GM23248 (cell line): ENCODE results near the gene SHISA6. TPM values are rescaled to one million over a fixed set of nuclear protein-coding genes. Genes with fewer than 3 reads are reported as not detected.

Experiments used
- DNase-seq: peaks from one replicate; pipeline ENCODE4 v3.0.0-alpha.2; 2015
- H2AFZ ChIP-seq: fragments of 200-600 bp; sonication (generic); 2 replicates; pipeline ENCODE4 v1.6.1; 2016; ENCODE audit warnings: antibody characterized with exemption
- H3F3A ChIP-seq: fragments of 200-600 bp; sonication (generic); 2 replicates; pipeline ENCODE4 v1.6.1; 2016; ENCODE audit warnings: mild to moderate bottlenecking, antibody characterized with exemption, mixed run types; ENCODE audit not compliant: insufficient read depth
- H3K27ac ChIP-seq: fragments of 200-600 bp; sonication (generic); 2 replicates; pipeline ENCODE4 v1.5.1; 2016; ENCODE audit warnings: mild to moderate bottlenecking
- H3K27me3 ChIP-seq: fragments of 200-600 bp; sonication (generic); replicated peaks from 2 replicates; pipeline ENCODE4 v1.6.1; 2016; ENCODE audit warnings: mild to moderate bottlenecking; ENCODE audit not compliant: insufficient read depth
- H3K36me3 ChIP-seq: fragments of 200-600 bp; sonication (generic); 2 replicates; pipeline ENCODE4 v1.6.1; 2016; ENCODE audit warnings: low read depth, mild to moderate bottlenecking
- H3K4me1 ChIP-seq: fragments of 200-600 bp; sonication (generic); 2 replicates; pipeline ENCODE4 v1.6.1; 2016; ENCODE audit warnings: mild to moderate bottlenecking; ENCODE audit not compliant: insufficient read depth
- H3K4me2 ChIP-seq: fragments of 200-600 bp; sonication (generic); one replicate; pipeline ENCODE4 v1.6.1; 2016; ENCODE audit warnings: mild to moderate bottlenecking; ENCODE audit not compliant: unreplicated experiment
- H3K4me3 ChIP-seq: fragments of 200-600 bp; sonication (generic); 2 replicates; pipeline ENCODE4 v1.5.1; 2016; ENCODE audit warnings: mild to moderate bottlenecking
- H3K79me2 ChIP-seq: fragments of 200-600 bp; sonication (generic); 2 replicates; pipeline ENCODE4 v1.6.1; 2016; ENCODE audit warnings: mild to moderate bottlenecking; ENCODE audit not compliant: insufficient read depth
- H3K9ac ChIP-seq: fragments of 200-600 bp; sonication (generic); 2 replicates; pipeline ENCODE4 v1.6.1; 2016; ENCODE audit warnings: mild to moderate bottlenecking
- H3K9me2 ChIP-seq: fragments of 200-600 bp; sonication (generic); 2 replicates; pipeline ENCODE4 v1.6.1; 2016; ENCODE audit warnings: mixed run types, mild to moderate bottlenecking, moderate library complexity; ENCODE audit not compliant: insufficient read depth
- H3K9me3 ChIP-seq: fragments of 200-600 bp; sonication (generic); one replicate; pipeline ENCODE4 v1.6.1; 2017; ENCODE audit warnings: low read depth
- H4K20me1 ChIP-seq: fragments of 200-600 bp; sonication (generic); 2 replicates; pipeline ENCODE4 v1.6.0; 2016; ENCODE audit not compliant: insufficient read depth
- EZH2 ChIP-seq: fragments of 200-600 bp; sonication (generic); IDR thresholded peaks from 2 replicates; pipeline ENCODE4 v1.6.1; 2018; ENCODE audit warnings: antibody characterized with exemption, mild to moderate bottlenecking; ENCODE audit not compliant: insufficient read depth, poor library complexity, severe bottlenecking
- EZH2phosphoT487 ChIP-seq: fragments of 200-600 bp; sonication (generic); IDR thresholded peaks from 2 replicates; pipeline ENCODE4 v1.6.1; 2018; ENCODE audit warnings: antibody characterized with exemption, moderate library complexity, mild to moderate bottlenecking, low read depth; ENCODE audit not compliant: insufficient read depth
- WGBS, 2 experiments: methylation state at CpG; one replicate each; pipeline ENCODE4 v1.1.6; 2015 to 2017; ENCODE audit warnings: low lambda C conversion rate in 2 of 2, low coverage in 1 of 2; ENCODE audit errors: missing lambda C conversion rate in 2 of 2; 5-methylcytosine and 5-hydroxymethylcytosine counted together
- in situ Hi-C: fragments of 300-500 bp; cut with MboI; formaldehyde crosslinking; loops from 2 replicates; pipeline ENCODE4 v1.15.0; 2020
- polyA plus RNA-seq: library from polyadenylated mRNA; unstranded; fragments of >200 nt; fragmentation: Nextera tagmentation; extraction: Ambion mirVana; gene quantifications from 2 replicates; pipeline ENCODE4 v1.2.1, GENCODE V29; 2016
- total RNA-seq: library from RNA; depleted of rRNA; stranded (reverse); fragments of >200 nt; shearing (Covaris generic); gene quantifications from 2 replicates; pipeline ENCODE4 v1.2.3, GENCODE V29; 2014

SHISA6 gene
- total and polyA plus RNA-seq, 2 experiments from 2014 or later = not detected

DNA sequence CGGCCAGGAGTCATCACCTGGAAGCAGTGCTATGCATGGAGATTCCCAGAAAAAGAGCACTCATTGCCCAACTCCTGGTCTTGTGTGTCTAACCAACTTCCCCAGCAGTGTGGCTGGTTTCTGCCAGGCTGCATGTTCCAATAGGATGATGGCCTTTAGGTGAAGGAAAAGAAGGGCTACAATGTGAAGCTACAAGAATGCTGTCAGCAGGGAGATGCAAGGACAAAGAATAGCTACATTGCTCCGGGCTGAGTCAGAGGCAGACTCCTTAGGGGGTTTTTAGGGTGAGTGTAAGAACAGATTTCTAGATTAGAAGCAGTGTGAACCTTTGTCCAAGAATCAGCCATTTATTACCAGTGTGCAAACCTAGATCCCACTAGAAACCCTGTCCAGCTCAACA is 294.2 kb downstream of the SHISA6 start:
- Histone ChIP-seq H3K27ac (no peak overlapping the region), H3K9me3 (no peaks in the 10 kb centered on the region), H3K4me2 (no peak overlapping the region), H3K79me2 (no peaks in the 10 kb centered on the region), H3F3A (no peaks in the 10 kb centered on the region), H2AFZ (no peak overlapping the region), H3K4me1 (no peaks in the 10 kb centered on the region), H3K4me3 (no peak overlapping the region), H3K27me3 (no peaks in the 10 kb centered on the region), H3K36me3 (no peaks in the 10 kb centered on the region), H4K20me1 (no peaks in the 10 kb centered on the region), H3K9me2 (no peaks in the 10 kb centered on the region), H3K9ac (no peak overlapping the region)
- 7 to 14% methylated on average over 2 of the region's 2 CpGs for WGBS, 2 experiments
- TF ChIP-seq EZH2phosphoT487 (no peak), EZH2 (no peak)
- in situ Hi-C loops = no loop called here
- no peak for DNase-seq

DNA sequence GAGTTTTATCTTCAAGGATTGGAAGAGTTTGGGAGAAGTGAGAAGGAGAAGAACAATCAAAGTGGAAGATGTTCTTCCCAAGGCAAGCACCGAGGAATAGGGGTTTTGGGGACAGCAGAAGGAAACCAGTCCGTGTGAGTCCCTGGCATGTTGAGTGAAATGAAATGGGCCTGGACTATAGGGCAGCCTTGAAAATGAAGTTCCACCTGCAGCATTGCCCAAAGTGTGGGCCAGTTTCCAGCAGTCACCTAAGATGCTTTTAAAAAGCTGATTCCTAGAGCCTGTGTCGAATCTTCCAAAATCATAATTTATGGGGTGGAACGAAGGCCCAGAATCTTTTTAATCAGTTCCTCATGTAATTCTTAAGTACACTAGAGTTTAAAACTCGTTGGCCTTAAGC is 297.4 kb downstream of the SHISA6 start:
- Histone ChIP-seq H3K9ac (no peak overlapping the region), H3K36me3 (no peaks in the 10 kb centered on the region), H3K27ac (no peak overlapping the region), H3K9me3 (no peaks in the 10 kb centered on the region), H3K4me1 (no peaks in the 10 kb centered on the region), H3K79me2 (no peaks in the 10 kb centered on the region), H3K4me2 (no peak overlapping the region), H4K20me1 (no peaks in the 10 kb centered on the region), H2AFZ (no peak overlapping the region), H3K9me2 (no peaks in the 10 kb centered on the region), H3K27me3 (no peaks in the 10 kb centered on the region), H3K4me3 (no peak overlapping the region), H3F3A (no peaks in the 10 kb centered on the region)
- 22 to 30% methylated on average over 5 of the region's 5 CpGs for WGBS, 2 experiments
- no peak for DNase-seq
- in situ Hi-C loops = no loop called here
- TF ChIP-seq EZH2phosphoT487 (no peak), EZH2 (no peak)

DNA sequence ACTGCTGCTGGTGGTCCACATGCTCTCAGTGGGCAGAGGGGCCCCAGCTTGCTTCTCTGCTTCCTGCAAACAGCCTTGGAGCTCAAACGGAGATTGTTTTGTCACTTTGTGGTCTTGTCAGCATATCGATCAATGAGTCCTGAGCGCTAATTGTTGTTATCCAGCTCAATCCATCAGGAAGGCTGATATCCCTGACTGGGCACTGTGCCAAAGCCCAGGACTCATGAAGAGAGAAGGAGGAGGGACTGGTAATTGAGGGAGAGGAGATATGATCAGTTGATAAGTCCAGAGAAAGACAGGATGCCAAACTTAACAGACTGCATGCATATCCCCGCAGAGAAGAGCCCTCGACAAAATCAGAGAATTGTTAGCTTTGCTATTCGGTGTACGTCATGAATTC is 298.6 kb downstream of the SHISA6 start:
- H3K79me2 ChIP-seq = no peaks in the 10 kb centered on the region
- no peaks in the 10 kb centered on the region for H3K9me2 ChIP-seq
- H3F3A ChIP-seq = no peaks in the 10 kb centered on the region
- H3K9ac ChIP-seq = no peak overlapping the region
- H4K20me1 ChIP-seq = no peaks in the 10 kb centered on the region
- no peaks in the 10 kb centered on the region for H3K27me3 ChIP-seq
- TF ChIP-seq EZH2 (no peak), EZH2phosphoT487 (no peak)
- no peak overlapping the region for H2AFZ ChIP-seq
- in situ Hi-C loops = no loop called here
- no peaks in the 10 kb centered on the region for H3K4me1 ChIP-seq
- no peak for DNase-seq
- no peaks in the 10 kb centered on the region for H3K9me3 ChIP-seq
- H3K4me2 ChIP-seq = no peak overlapping the region
- no peak overlapping the region for H3K27ac ChIP-seq
- H3K4me3 ChIP-seq = no peak overlapping the region
- H3K36me3 ChIP-seq = no peaks in the 10 kb centered on the region
- WGBS, 2 experiments = 49 to 52% methylated on average over 7 of the region's 7 CpGs

DNA sequence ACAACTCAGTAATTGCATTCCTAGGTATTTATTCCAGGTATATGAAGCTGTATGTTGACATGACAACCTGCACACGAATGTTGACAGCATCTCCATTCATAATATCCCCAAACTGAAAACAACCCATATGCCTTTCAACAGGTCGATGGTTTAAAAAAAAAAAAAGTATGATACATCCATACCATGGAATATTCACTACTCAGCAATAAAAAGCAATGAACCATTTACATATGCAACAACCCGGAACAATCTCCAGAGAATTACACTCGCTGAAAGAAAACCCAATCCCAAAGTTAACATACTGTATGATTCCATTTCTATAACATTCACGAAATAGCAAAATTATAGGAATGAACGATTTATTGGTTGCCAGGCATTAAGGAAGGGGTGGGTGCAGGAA is 304.0 kb downstream of the SHISA6 start:
- no peak for DNase-seq
- Histone ChIP-seq H4K20me1 (no peaks in the 10 kb centered on the region), H3K27ac (no peak overlapping the region), H3K4me1 (no peaks in the 10 kb centered on the region), H2AFZ (no peak overlapping the region), H3K79me2 (no peaks in the 10 kb centered on the region), H3K27me3 (no peaks in the 10 kb centered on the region), H3K4me3 (no peak overlapping the region), H3K9me3 (no peaks in the 10 kb centered on the region), H3K9me2 (no peaks in the 10 kb centered on the region), H3K4me2 (no peak overlapping the region), H3F3A (no peaks in the 10 kb centered on the region), H3K9ac (no peak overlapping the region), H3K36me3 (no peaks in the 10 kb centered on the region)
- TF ChIP-seq EZH2phosphoT487 (no peak), EZH2 (no peak)
- in situ Hi-C loops = no loop called here
- 31% methylated on average over 6 of the region's 6 CpGs for WGBS, 2 experiments

DNA sequence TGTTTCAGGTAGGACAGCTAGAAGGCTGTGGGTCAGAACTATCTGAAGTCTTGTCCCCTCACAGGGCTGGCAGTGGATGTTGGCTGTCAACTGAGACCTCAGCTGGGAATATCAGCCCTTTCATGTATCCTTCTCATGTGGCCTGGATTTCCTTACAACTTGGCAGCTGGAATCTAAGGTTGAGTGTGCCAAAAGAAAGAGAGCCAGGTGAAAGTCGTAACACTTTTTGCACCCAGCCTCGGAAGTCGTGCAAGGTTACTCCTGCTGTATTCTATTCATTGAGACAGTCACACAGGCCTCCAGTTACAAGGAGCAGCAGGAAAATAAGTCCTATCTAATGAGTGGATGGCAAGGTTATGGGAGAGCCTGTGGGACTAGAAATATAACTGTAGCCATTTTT is 304.7 kb downstream of the SHISA6 start:
- H3K4me2 ChIP-seq = no peak overlapping the region
- H3K4me3 ChIP-seq = no peak overlapping the region
- no peaks in the 10 kb centered on the region for H3F3A ChIP-seq
- H3K4me1 ChIP-seq = no peaks in the 10 kb centered on the region
- no peaks in the 10 kb centered on the region for H3K36me3 ChIP-seq
- no peaks in the 10 kb centered on the region for H3K27me3 ChIP-seq
- H3K27ac ChIP-seq = no peak overlapping the region
- H2AFZ ChIP-seq = no peak overlapping the region
- WGBS, 2 experiments = 13 to 16% methylated on average over 3 of the region's 3 CpGs
- no peaks in the 10 kb centered on the region for H4K20me1 ChIP-seq
- no peaks in the 10 kb centered on the region for H3K79me2 ChIP-seq
- H3K9ac ChIP-seq = no peak overlapping the region
- TF ChIP-seq EZH2 (no peak), EZH2phosphoT487 (no peak)
- in situ Hi-C loops = no loop called here
- no peak for DNase-seq
- no peaks in the 10 kb centered on the region for H3K9me3 ChIP-seq
- H3K9me2 ChIP-seq = no peaks in the 10 kb centered on the region
